GM12878 (cell line): Measurements from ENCODE around the gene DTWD2. TPM values are rescaled to one million over a fixed set of nuclear protein-coding genes. Genes with fewer than 3 reads are reported as not detected.

Experiments used
- ATAC-seq: fragments of 200-7000 bp; cut with Tn5 transposase; 3 replicates; pipeline ENCODE4 v1.9.1; 2020; ENCODE audit warnings: mild to moderate bottlenecking, moderate library complexity
- BruUV-seq: library from RNA; stranded (reverse); fragments of 400-500 nt; replicated peaks from 2 replicates; lab custom pipeline; 2021; lab: Mats Ljungman, UMichigan
- CTCF ChIA-PET: fragments of 300-600 bp; sonication (Branson Sonifier 250); formaldehyde crosslinking; extraction: SDS; loops from one replicate; lab custom pipeline; 2021; ENCODE audit warnings: inconsistent platforms; lab: Yijun Ruan, JAX
- POLR2A ChIA-PET: fragments of 350-600 bp; formaldehyde crosslinking; extraction: SDS; loops from one replicate; lab custom pipeline; 2021; ENCODE audit warnings: inconsistent platforms; lab: Charles Lee
- RAD21 ChIA-PET: fragments of 300-600 bp; sonication (Branson Sonifier 250); formaldehyde crosslinking; loops from one replicate; lab custom pipeline; 2023; ENCODE audit warnings: antibody characterized with exemption; ENCODE audit not compliant: unreplicated experiment; lab: Charles Lee
- SMC1A ChIA-PET: fragments of 300-600 bp; sonication (Branson Sonifier 250); formaldehyde crosslinking; loops from one replicate; lab custom pipeline; 2023; ENCODE audit not compliant: unreplicated experiment, uncharacterized antibody; lab: Charles Lee
- DNase-seq: peaks from one replicate; pipeline ENCODE4 v3.0.0-alpha.2; 2011; ENCODE audit warnings: low read depth, low spot score
- FAIRE-seq: peaks from 3 replicates; lab custom pipeline; 2011; peaks lifted over from hg19 to GRCh38; lab: Jason Lieb, UNC
- H2AFZ ChIP-seq: 2 replicates; pipeline ENCODE4 v1.6.0; 2011; ENCODE audit warnings: low read depth, low read length, control low read depth; ENCODE audit not compliant: control insufficient read depth
- H3K27ac ChIP-seq: 2 replicates; pipeline ENCODE4 v1.5.1; 2011; ENCODE audit warnings: control low read depth; ENCODE audit not compliant: control insufficient read depth, insufficient read depth
- H3K27me3 ChIP-seq, 2 experiments: replicated peaks in 1 of 2; 2 replicates each; pipeline versions ENCODE4 v1.6.0 to v1.6.1; 2011; ENCODE audit warnings: low read length in 1 of 2; ENCODE audit not compliant: control insufficient read depth in 2 of 2, insufficient read depth in 2 of 2
- H3K36me3 ChIP-seq, 2 experiments: 2 replicates each; pipeline ENCODE4 v1.5.1; 2011; ENCODE audit warnings: low read length in 1 of 2; ENCODE audit not compliant: control insufficient read depth in 2 of 2, insufficient read depth in 2 of 2
- H3K4me1 ChIP-seq: 2 replicates; pipeline ENCODE4 v1.6.1; 2011; ENCODE audit warnings: mild to moderate bottlenecking, low read length, moderate library complexity, mixed read lengths; ENCODE audit not compliant: control insufficient read depth, insufficient read depth
- H3K4me2 ChIP-seq: 2 replicates; pipeline ENCODE4 v1.6.0; 2011; ENCODE audit warnings: control low read depth; ENCODE audit not compliant: control insufficient read depth, insufficient read depth
- H3K4me3 ChIP-seq: fragments of 200-600 bp; sonication (generic); 2 replicates; pipeline ENCODE4 v1.5.1; 2016
- H3K79me2 ChIP-seq: 2 replicates; pipeline ENCODE4 v1.6.0; 2011; ENCODE audit warnings: low read length; ENCODE audit not compliant: control insufficient read depth, insufficient read depth
- H3K9ac ChIP-seq: 2 replicates; pipeline ENCODE4 v1.8.0; 2011; ENCODE audit warnings: low read length, control low read depth, mixed read lengths; ENCODE audit not compliant: control insufficient read depth, insufficient read depth
- H3K9me3 ChIP-seq: replicated peaks from 3 replicates; pipeline ENCODE4 v1.5.1; 2011; ENCODE audit warnings: mild to moderate bottlenecking, low read length; ENCODE audit not compliant: control insufficient read depth, insufficient read depth
- H4K20me1 ChIP-seq: 2 replicates; pipeline ENCODE4 v1.6.0; 2011; ENCODE audit not compliant: control insufficient read depth, insufficient read depth
- CHD1 ChIP-seq: IDR thresholded peaks from 2 replicates; pipeline ENCODE4 v1.6.1; 2012; ENCODE audit warnings: low read depth, low read length, improper control_type of control experiment
- RFX5 ChIP-seq: IDR thresholded peaks from 2 replicates; pipeline ENCODE4 v1.6.1; 2011; ENCODE audit warnings: low read depth, low read length, improper control_type of control experiment
- SREBF1 ChIP-seq: IDR thresholded peaks from 2 replicates; pipeline ENCODE4 v1.6.1; 2012; ENCODE audit warnings: mild to moderate bottlenecking, low read length
- TCF3 ChIP-seq: IDR thresholded peaks from 2 replicates; pipeline ENCODE4 v1.6.1; 2012; ENCODE audit warnings: low read depth, mild to moderate bottlenecking, low read length, borderline replicate concordance; ENCODE audit not compliant: insufficient read depth
- WRNIP1 ChIP-seq: IDR thresholded peaks from 2 replicates; pipeline ENCODE4 v1.6.1; 2011; ENCODE audit warnings: low read depth, low read length, improper control_type of control experiment, borderline replicate concordance
- ZNF274 ChIP-seq: IDR thresholded peaks from one replicate; pipeline ENCODE4 v1.8.0; 2011; ENCODE audit not compliant: insufficient read length, insufficient read depth
- WGBS: methylation state at CpG from one replicate; pipeline ENCODE4 v1.1.6; 2016; ENCODE audit warnings: low lambda C conversion rate; ENCODE audit not compliant: insufficient replicate concordance, insufficient coverage; ENCODE audit errors: missing lambda C conversion rate; 5-methylcytosine and 5-hydroxymethylcytosine counted together
- in situ Hi-C: fragments of 300-500 bp; cut with MboI; formaldehyde crosslinking; loops from 9 replicates; pipeline ENCODE4 v1.14.3; 2018; ENCODE audit warnings: mixed read lengths
- intact Hi-C: fragments of 100-400 bp; cut with micrococcal nuclease; formaldehyde crosslinking; loops from one replicate; pipeline ENCODE4 v1.14.2; 2022; ENCODE audit not compliant: unreplicated experiment
- polyA plus RNA-seq, 11 experiments: library from polyadenylated mRNA; depleted of rRNA in 4 of 11; unstranded in 6 of 11; stranded (reverse) in 5 of 11; fragments of >200 nt; fragmentation: Nextera tagmentation in 4 of 11; fragmentation: Illumina TruSeq in 1 of 11; extraction: Ambion mirVana in 4 of 11; extraction: Trizol in 1 of 11; gene quantifications; 1 replicate in 1 of 11; 2 replicates in 10 of 11; pipeline versions ENCODE4 v1.2.1 to v1.2.3, GENCODE V29; 2011 to 2016; ENCODE audit warnings: inconsistent platforms in 2 of 11, missing spikeins in 2 of 11, low read depth in 1 of 11
- total RNA-seq, 4 experiments: library from RNA; depleted of rRNA in 3 of 4; stranded (reverse); fragments of >200 nt in 3 of 4; fragmentation: Illumina TruSeq in 1 of 4; extraction: Trizol in 1 of 4; gene quantifications; 2 replicates each; pipeline versions ENCODE4 v1.2.1 to v1.2.3, GENCODE V29; 2013 to 2021
- TF ChIP-seq, protein P1 (sequence below): IDR thresholded peaks from 2 replicates; pipeline ENCODE4 v1.6.1; 2012; ENCODE audit warnings: low read length, inconsistent platforms
- TF ChIP-seq, protein P2 (sequence below): fragments of 450-650 bp; IDR thresholded peaks from 2 replicates; pipeline ENCODE4 v1.6.1; 2017; ENCODE audit warnings: mild to moderate bottlenecking, moderate library complexity
- TF ChIP-seq, protein P3 (sequence below): fragments of 450-650 bp; IDR thresholded peaks from 2 replicates; pipeline ENCODE4 v1.6.1; 2017; ENCODE audit warnings: low read depth, mild to moderate bottlenecking, moderate library complexity
- TF ChIP-seq, protein P4 (sequence below): fragments of 450-650 bp; IDR thresholded peaks from 2 replicates; pipeline ENCODE4 v1.6.1; 2018; ENCODE audit warnings: mild to moderate bottlenecking, low read depth, moderate library complexity; ENCODE audit not compliant: partially characterized antibody
- TF ChIP-seq, protein P5 (sequence below): fragments of 450-650 bp; IDR thresholded peaks from 2 replicates; pipeline ENCODE4 v1.6.1; 2016; ENCODE audit warnings: mild to moderate bottlenecking

The DTWD2 gene
- total and polyA plus RNA-seq, 10 of the 15 experiments (the other 5 are each of a cell fraction or from before 2014, with no cell fraction given), result 0.93 to 8.4 (median 5.1) TPM

DNA sequence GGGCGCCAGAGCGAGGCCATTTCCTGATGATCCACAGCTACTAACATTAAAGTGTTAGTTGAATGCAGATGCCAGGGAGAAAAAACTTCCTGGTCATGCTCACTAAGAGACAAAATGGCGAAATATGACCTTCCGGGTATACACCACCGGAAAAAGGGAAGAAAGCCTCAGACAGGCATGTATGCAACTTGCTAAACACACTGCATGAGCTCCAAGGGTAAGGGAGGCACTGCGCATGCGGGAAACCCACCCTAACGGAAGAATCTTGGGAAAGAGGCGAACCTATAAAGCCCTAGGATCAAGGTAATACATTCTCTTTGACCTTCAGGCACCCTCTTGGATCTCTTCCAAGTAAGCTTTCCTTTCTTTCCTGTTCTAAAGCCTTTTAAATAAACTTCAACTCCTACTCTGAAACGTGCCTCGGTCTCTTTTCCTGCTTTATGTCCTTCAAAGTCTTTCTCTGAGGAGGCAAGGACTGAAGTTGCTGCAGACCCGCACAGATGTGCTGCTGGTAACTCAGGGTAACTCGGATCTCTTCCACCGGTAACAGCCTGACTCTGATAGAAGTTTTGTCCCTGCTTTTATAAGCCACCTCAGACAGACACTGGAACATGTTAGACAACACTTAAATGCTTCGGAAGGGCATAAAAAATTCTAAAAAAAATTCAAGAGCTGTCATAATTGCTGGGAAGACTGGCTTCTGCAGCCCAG lies 64.9 kb downstream of the DTWD2 start:
- no peaks in the 10 kb centered on the region for H3K9me3 ChIP-seq
- POLR2A ChIA-PET, result no interaction called here
- H3K27ac ChIP-seq, result no peak overlapping the region
- no peak overlapping the region for H2AFZ ChIP-seq
- no peaks in the 10 kb centered on the region for H3K36me3 ChIP-seq
- no TSS peak for BruUV-seq
- 89% methylated on average over 15 of the region's 15 CpGs for WGBS
- no peak overlapping the region for H3K4me3 ChIP-seq
- H3K79me2 ChIP-seq, result no peaks in the 10 kb centered on the region
- DNase-seq (no peak), ATAC-seq (no peak), FAIRE-seq (no peak)
- no peaks in the 10 kb centered on the region for H3K4me1 ChIP-seq
- SMC1A ChIA-PET, result interaction anchor here (0.8 kb wide), 1 partner anchor 24 kb away, joined by 3 read pairs; no protein-coding TSS in a partner anchor
- CTCF ChIA-PET, result interaction anchor here (0.5 kb wide), 1 partner anchor 15 kb away, joined by 3 read pairs; no protein-coding TSS in a partner anchor
- in situ Hi-C loops, result no loop called here
- intact Hi-C loops, result no loop called here
- RAD21 ChIA-PET, result no interaction called here
- H3K27me3 ChIP-seq, result no peaks in the 10 kb centered on the region
- no peak overlapping the region for H3K9ac ChIP-seq
- H4K20me1 ChIP-seq, result no peaks in the 10 kb centered on the region
- TF ChIP-seq, protein P1, sequence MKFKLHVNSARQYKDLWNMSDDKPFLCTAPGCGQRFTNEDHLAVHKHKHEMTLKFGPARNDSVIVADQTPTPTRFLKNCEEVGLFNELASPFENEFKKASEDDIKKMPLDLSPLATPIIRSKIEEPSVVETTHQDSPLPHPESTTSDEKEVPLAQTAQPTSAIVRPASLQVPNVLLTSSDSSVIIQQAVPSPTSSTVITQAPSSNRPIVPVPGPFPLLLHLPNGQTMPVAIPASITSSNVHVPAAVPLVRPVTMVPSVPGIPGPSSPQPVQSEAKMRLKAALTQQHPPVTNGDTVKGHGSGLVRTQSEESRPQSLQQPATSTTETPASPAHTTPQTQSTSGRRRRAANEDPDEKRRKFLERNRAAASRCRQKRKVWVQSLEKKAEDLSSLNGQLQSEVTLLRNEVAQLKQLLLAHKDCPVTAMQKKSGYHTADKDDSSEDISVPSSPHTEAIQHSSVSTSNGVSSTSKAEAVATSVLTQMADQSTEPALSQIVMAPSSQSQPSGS, result no peak
- TF ChIP-seq SREBF1, result no peak
- TF ChIP-seq WRNIP1, result no peak
- no peak for TF ChIP-seq RFX5
- TF ChIP-seq ZNF274, result no peak
- TF ChIP-seq, protein P2, sequence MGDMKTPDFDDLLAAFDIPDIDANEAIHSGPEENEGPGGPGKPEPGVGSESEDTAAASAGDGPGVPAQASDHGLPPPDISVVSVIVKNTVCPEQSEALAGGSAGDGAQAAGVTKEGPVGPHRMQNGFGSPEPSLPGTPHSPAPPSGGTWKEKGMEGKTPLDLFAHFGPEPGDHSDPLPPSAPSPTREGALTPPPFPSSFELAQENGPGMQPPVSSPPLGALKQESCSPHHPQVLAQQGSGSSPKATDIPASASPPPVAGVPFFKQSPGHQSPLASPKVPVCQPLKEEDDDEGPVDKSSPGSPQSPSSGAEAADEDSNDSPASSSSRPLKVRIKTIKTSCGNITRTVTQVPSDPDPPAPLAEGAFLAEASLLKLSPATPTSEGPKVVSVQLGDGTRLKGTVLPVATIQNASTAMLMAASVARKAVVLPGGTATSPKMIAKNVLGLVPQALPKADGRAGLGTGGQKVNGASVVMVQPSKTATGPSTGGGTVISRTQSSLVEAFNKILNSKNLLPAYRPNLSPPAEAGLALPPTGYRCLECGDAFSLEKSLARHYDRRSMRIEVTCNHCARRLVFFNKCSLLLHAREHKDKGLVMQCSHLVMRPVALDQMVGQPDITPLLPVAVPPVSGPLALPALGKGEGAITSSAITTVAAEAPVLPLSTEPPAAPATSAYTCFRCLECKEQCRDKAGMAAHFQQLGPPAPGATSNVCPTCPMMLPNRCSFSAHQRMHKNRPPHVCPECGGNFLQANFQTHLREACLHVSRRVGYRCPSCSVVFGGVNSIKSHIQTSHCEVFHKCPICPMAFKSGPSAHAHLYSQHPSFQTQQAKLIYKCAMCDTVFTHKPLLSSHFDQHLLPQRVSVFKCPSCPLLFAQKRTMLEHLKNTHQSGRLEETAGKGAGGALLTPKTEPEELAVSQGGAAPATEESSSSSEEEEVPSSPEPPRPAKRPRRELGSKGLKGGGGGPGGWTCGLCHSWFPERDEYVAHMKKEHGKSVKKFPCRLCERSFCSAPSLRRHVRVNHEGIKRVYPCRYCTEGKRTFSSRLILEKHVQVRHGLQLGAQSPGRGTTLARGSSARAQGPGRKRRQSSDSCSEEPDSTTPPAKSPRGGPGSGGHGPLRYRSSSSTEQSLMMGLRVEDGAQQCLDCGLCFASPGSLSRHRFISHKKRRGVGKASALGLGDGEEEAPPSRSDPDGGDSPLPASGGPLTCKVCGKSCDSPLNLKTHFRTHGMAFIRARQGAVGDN, result no peak
- TF ChIP-seq CHD1, result no peak
- TF ChIP-seq, protein P3, sequence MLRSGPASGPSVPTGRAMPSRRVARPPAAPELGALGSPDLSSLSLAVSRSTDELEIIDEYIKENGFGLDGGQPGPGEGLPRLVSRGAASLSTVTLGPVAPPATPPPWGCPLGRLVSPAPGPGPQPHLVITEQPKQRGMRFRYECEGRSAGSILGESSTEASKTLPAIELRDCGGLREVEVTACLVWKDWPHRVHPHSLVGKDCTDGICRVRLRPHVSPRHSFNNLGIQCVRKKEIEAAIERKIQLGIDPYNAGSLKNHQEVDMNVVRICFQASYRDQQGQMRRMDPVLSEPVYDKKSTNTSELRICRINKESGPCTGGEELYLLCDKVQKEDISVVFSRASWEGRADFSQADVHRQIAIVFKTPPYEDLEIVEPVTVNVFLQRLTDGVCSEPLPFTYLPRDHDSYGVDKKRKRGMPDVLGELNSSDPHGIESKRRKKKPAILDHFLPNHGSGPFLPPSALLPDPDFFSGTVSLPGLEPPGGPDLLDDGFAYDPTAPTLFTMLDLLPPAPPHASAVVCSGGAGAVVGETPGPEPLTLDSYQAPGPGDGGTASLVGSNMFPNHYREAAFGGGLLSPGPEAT, result no peak
- TF ChIP-seq, protein P4, sequence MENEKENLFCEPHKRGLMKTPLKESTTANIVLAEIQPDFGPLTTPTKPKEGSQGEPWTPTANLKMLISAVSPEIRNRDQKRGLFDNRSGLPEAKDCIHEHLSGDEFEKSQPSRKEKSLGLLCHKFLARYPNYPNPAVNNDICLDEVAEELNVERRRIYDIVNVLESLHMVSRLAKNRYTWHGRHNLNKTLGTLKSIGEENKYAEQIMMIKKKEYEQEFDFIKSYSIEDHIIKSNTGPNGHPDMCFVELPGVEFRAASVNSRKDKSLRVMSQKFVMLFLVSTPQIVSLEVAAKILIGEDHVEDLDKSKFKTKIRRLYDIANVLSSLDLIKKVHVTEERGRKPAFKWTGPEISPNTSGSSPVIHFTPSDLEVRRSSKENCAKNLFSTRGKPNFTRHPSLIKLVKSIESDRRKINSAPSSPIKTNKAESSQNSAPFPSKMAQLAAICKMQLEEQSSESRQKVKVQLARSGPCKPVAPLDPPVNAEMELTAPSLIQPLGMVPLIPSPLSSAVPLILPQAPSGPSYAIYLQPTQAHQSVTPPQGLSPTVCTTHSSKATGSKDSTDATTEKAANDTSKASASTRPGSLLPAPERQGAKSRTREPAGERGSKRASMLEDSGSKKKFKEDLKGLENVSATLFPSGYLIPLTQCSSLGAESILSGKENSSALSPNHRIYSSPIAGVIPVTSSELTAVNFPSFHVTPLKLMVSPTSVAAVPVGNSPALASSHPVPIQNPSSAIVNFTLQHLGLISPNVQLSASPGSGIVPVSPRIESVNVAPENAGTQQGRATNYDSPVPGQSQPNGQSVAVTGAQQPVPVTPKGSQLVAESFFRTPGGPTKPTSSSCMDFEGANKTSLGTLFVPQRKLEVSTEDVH, result no peak
- no peak for TF ChIP-seq TCF3
- TF ChIP-seq, protein P5, sequence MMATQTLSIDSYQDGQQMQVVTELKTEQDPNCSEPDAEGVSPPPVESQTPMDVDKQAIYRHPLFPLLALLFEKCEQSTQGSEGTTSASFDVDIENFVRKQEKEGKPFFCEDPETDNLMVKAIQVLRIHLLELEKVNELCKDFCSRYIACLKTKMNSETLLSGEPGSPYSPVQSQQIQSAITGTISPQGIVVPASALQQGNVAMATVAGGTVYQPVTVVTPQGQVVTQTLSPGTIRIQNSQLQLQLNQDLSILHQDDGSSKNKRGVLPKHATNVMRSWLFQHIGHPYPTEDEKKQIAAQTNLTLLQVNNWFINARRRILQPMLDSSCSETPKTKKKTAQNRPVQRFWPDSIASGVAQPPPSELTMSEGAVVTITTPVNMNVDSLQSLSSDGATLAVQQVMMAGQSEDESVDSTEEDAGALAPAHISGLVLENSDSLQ, result no peak
- no peak overlapping the region for H3K4me2 ChIP-seq
